Inflammatory macrophage treated with lipopolysaccharide for 1 hour (primary cell): ENCODE data around the gene ANXA2.
"Not testable (repeated sequence)": the region's sequence is repeated elsewhere in the genome, so short reads cannot be mapped to it uniquely, and the experiment has no call there.

Source experiments
- DNase-seq, 2 donors: peaks; one replicate each; pipeline ENCODE4 v3.0.0-alpha.2; 2020 to 2022

The ANXA2 gene

DNA sequence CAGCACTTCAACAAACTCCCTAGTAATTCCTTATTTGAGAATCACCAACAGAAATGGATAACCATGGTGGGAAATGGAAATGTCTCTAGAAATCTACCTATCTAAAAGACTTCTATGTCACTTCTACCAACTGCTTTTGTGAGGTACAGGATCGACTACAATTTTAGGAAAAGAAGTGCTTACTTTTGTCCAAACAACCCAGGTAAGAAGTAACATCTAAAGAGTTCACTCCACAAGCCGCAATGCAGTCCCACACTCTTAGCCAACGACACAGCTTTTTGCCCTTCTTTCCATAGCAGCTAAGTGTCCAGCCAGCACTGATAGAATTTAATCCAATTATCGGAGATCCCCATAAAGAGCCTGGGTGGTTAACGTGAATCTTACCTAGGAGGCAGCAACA is 28.1 kb downstream of the ANXA2 start:
- DNase-seq, result no peak

DNA sequence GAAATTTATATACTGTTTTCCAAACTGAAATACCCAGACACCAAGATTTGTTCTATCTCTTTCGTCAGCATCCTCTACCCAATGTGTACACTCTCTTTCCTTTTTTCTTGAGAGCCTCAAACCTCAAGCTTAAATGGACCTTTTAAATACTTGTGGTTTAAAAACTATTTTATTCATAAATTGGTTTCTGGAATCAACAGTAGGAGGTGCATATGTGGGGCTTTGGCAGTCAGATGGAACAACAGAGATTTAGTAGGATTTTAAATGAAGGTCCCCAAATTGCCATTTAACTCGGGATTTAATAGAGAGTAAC is 33.2 kb downstream of the ANXA2 start:
- DNase-seq, result no peak

DNA sequence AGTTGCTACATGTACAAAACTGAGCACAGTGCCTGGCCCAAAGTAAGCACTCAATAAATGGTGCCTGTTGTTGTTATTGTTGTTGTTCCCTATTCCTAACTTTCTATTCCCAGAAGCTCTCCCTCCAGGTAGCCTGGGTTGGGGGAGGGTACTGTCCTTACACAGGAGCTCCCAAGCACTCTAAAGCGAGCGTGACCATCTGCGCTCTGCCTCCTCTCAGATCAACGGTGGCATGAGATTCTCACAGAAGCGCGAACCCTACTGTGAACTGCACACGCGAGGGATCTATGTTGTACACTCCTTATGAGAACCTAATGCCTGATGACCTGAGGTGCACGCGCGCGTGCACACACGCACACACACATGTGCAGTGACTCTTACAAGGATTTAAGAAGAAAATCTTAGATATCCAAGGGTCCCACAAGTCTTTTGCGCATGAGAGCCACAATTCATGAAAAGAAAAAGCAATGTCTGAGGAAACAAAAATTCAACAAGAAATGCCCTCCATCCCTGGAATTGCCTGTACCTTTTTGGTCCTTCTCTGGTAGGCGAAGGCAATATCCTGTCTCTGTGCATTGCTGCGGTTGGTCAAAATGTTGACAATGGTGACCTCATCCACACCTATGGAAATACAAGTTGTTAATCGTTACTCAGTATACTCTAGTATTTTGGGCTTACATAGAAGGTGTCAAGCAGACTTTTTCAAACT is 33.7 kb downstream of the ANXA2 start:
- DNase-seq, result no peak

DNA sequence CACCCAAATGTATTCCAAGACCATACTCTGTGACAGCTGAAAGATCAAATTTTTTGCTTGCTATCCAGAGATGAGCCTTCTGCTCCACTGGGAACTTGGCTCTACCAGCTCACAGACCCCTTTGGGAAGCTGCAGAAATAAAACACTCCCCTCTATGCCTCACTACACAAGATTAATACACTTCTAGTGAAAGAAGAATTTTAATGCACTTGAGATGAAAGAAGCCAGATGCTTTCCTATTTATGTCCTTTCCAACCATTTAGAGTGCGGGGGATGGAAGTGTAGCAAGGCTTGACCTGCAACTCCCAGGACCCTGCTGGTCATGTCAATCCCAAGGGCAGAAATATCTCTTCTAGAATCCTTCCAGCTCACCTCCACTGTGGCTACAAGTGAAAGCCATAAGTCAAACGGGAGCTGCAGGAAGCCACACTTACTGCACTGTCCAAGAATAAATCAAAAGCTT is 34.7 kb downstream of the ANXA2 start:
- DNase-seq, result no peak

- peak; percentile 61 to 76 for DNase-seq
Measured at GRCh38 chr15:60362321-60363086, 35.3 kb downstream of the ANXA2 start.

- DNase-seq, result not testable (repeated sequence)
Measured at GRCh38 chr15:60359738-60360137, 38.0 kb downstream of the ANXA2 start.

DNA sequence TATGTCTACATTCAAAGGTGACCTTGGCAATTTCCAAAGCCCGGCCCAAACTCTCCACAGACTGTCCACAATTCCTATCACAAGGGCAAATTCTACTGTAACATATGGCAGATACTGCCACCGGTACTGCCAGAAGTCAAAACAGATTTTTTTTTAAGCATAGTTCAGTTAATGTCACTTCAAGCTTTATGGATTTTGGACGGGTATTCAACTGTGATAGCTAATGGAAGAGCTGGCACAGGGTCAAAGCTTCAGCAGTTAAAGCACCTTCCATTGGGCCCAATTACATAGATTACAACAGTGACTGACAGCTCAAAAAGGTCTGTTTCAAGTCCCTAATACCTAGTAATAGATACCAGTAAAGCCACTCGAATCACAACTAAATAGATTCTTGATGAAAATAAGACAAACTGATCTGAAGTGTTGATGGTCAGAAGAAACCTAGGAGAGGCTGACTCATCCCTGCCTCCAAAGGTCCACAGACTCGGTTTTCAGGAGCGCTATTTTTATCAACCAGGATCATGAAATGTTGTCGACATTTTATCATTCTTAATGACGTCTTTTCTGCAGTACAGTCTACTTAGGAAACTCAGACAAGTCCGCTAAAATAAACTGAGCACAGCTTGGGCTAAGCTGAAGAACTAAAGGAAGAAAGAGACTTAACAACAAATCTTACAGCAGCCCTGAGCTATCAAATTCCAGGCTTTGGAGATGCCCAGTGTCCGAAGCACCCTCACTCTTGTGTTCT is 38.7 kb downstream of the ANXA2 start:
- DNase-seq, result no peak

- no peak for DNase-seq
Measured at GRCh38 chr15:60356832-60357231, 41.0 kb downstream of the ANXA2 start.

- no peak for DNase-seq
Measured at GRCh38 chr15:60355148-60355857, 42.5 kb downstream of the ANXA2 start.

- peak; percentile 47 to 81 for DNase-seq
Measured at GRCh38 chr15:60353245-60353920, 44.4 kb downstream of the ANXA2 start.

- DNase-seq, result no peak
Measured at GRCh38 chr15:60352525-60352924, 45.3 kb downstream of the ANXA2 start.

- DNase-seq, result no peak
Measured at GRCh38 chr15:60351066-60351465, 46.7 kb downstream of the ANXA2 start.

GRCh38 chr15:60350108-60350507 is 47.7 kb downstream of the ANXA2 start:
- DNase-seq, result no peak

DNA sequence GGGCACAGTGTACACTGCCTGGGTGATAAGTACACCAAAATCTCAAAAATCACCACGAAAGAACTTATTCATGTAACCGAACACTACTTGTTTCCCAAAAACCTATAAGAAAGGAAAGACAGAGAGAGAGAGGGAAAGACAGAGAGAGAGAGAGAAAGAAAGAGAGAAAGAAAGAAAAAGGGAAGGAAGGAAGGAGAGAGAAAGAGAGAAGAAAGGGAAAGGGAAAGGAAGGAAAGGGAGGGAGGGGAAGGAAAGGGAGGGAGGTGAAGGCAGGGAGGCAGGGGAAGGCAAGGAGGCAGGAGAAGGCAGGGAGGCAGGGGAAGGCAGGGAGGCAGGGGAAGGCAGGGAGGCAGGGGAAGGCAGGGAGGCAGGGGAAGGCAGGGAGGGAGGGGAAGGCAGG is 48.2 kb downstream of the ANXA2 start:
- no peak for DNase-seq

- DNase-seq, result no peak
Measured at GRCh38 chr15:60347480-60348049, 50.2 kb downstream of the ANXA2 start.

DNA sequence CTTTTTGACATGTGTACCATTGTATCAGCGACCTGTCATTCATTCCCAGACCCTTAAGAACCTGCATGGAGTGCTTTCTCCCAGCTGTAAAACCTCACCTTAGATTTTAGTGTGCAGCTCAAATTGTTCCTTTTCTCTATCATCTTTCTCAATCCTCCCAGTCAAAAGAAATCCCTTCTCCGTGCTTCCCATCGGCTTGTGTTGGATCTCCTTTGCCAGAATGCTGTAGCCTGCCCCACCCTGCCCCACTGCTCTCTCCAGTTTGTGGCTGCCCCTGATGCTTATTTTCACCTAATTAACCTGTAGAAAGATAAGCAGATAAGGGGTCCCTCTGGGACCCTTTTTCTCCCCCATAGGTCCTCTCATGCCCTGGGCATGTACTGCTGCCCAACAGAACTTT is 51.1 kb downstream of the ANXA2 start:
- DNase-seq, result no peak

DNA sequence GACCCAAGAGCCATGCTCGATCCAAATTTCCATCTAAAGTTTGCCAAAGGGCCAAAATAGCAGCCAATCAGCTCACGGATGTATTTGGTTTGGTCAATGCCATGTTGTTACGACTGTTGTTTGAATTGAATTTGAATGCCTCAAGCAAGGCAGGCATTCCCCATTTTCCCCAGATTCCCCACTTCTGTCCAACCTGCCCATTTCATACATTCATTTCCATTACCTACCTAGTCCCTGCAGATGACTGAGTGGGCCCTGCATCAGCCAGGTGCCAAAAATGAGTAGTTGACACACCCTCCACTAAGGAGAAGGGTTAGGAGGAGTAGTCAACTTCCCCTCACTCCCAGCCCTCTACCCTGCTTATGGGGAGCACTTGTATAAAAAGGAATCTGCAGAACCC is 51.7 kb downstream of the ANXA2 start:
- DNase-seq, result no peak

DNA sequence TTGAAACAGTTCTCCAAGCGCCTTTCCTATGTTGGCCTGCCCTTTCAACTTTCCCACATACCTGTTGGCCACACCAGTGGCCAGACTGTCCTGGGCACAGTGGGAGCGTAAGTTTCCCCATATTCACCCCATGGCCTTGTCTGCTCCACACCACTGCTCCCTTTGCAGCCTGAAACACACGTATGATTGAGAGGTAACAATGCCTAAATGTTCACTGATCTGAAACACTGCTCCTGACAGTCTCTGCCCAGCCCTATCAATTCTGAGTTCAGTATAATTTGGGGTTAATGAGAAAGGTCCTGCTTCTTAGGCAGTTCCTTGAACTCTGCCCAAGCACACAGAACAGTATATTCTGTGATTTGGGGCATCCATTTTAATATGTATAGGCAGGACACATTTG is 52.2 kb downstream of the ANXA2 start:
- no peak for DNase-seq

- DNase-seq, result no peak
Measured at GRCh38 chr15:60344987-60345386, 52.8 kb downstream of the ANXA2 start.

GRCh38 chr15:60344461-60344860 is 53.3 kb downstream of the ANXA2 start:
- DNase-seq, result no peak

DNA sequence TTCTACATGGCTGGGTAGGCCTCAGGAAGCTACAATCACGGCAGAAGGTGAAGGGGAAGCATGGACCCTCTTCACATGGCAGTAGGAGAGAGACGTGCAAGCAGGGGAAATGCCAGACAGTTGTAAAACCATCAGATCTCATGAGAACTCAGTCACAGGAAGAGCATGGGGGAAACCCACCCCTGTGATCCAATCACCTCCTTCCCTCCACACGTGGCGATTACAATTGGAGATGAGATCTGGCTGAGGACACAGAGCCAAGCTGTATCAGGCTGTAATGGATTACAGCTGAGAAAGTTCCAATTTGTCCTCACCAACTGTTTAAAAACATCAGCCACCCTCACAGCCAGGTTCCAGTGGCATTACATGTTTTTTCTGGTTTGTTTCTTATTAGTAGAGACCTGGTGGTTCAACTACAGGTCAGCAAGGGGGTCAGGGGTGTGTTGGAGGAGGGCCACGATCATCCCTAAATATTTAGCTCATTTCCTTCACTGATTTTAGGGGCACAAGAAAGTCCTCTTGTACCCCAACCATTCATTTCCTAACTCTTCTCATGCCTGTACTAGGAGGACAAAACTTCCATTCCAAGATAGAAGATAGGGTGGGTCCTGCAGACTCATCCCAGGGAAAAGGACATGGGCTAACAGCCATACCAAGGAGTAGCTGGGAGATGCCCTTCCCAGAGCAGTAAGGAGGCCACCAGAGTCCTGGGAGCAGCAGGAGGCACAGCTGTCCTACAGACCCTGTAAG is 54.4 kb downstream of the ANXA2 start:
- peak; percentile 56 to 88 for DNase-seq
